NCI-H1105 (cell line): ENCODE data around the gene SRF.

Experiments
- DNase-seq: peaks from one replicate; lab custom pipeline; 2025; lab: John Stamatoyannopoulos, UW

SRF gene

DNA sequence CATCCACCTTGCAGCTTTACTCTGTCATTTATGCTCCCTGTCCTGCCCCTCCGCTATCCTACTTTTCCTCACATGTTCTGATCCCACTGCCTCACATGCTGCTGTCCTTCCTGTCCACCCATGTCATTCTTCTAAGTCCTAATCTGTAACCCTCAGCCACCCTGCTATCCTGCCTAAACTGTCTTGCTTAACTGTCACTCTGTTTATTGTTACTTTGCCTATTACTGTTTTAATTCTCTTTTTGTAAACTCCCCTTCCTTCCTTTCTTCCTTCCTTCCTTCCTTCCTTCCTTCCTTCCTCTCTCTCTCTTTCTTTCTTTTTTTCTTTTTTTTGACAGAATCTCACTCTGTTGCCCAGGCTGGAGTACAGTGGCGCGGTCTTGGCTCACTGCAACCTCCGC is 12.4 kb downstream of the SRF start:
- no peak for DNase-seq

DNA sequence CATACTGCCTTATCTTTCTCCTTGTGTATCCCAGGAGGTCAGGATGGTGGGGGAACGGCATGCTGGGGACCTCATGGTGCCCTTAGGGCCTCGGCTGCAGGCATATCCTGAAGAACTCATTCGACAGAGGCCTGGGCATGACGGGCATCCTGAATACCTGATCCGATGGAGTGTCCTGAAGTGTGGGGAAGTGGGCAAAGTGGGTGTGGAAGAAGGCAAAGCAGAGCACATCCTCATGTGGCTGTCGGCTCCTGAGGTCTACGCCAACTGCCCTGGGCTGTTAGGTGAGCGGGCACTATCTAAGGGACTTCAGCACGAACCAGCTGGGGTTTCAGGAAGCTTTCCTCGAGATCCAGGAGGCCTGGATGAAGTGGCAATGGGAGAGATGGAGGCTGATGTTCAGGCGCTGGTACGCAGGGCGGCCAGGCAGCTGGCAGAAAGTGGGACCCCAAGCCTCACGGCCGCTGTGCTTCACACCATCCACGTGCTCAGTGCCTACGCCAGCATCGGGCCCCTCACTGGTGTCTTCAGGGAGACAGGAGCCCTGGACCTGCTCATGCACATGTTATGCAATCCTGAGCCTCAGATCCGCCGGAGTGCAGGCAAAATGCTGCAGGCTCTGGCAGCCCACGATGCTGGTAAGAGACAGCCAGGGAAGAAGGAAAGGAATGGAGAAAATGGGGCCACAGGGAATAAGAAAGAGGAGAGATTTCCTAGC is 13.4 kb downstream of the SRF start:
- DNase-seq = no peak

DNA sequence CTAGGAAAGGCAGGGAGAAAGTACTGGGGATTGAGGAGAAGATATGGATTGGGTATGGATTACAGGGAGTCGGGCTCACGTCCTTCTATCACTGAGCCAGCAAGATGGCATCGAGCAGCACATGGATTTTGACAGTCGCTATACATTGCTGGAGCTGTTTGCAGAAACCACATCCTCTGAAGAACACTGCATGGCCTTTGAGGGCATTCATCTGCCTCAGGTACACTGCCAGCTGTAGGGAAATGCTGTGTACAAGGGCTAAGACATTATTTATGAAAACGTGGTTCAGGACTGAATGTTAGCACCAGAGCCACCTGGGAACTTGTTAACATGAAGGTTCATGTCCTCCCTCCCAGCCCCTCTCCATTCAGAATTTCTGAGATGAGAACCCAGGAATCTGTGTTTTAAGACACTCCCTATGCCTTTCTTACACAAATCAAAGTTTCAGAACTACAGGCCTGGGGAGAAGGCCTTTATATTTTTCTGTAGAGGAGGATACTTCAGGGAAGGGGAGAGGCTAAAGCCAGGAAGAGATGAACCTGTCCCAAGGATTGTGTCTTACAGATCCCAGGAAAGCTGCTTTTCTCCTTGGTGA is 14.4 kb downstream of the SRF start:
- DNase-seq = no peak

DNA sequence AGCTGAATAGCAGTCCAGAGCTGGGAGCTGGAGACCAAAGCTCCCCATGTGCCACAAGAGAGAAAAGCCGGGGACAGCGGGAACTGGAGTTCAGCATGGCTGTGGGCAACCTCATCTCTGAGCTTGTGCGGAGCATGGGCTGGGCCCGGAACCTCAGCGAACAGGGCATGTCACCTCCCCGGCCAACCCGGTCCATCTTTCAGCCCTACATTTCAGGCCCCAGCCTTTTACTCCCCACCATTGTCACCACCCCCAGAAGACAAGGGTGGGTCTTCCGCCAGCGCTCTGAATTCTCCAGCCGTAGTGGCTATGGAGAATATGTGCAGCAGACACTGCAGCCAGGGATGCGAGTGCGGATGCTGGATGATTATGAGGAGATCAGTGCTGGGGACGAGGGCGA is 14.9 kb downstream of the SRF start:
- DNase-seq = no peak

DNA sequence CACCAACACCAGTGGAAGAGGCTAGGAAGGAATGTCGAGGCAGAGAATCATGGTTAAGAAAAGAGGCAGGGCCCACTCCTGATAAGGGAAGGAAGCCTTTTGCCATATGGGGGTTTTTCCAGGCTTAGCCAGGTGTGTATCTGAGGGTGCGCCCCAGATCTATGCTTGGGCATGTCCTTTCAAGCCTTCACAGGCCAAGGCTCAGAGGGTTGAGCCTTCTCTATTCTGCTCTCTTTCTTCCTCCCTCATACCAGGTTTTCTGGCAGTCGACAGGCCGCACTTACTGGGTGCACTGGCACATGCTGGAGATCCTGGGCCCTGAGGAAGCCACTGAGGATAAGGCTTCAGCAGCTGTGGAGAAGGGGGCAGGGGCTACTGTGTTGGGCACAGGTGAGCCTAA is 15.6 kb downstream of the SRF start:
- no peak for DNase-seq

DNA sequence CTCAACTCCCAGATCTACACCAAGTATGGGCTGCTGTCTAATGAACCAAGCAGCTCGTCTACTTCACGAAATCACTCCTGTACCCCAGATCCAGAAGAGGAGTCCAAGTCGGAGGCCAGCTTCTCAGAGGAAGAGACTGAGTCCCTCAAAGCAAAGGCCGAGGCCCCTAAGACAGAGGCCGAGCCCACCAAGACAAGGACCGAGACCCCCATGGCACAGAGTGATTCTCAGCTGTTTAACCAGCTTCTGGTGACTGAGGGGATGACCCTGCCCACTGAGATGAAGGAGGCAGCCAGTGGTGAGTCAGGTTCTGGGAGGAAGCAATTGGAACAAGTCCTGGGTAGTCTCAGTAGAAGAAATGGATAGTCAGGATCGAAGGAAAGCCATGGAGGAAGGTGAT is 16.8 kb downstream of the SRF start:
- no peak for DNase-seq

DNA sequence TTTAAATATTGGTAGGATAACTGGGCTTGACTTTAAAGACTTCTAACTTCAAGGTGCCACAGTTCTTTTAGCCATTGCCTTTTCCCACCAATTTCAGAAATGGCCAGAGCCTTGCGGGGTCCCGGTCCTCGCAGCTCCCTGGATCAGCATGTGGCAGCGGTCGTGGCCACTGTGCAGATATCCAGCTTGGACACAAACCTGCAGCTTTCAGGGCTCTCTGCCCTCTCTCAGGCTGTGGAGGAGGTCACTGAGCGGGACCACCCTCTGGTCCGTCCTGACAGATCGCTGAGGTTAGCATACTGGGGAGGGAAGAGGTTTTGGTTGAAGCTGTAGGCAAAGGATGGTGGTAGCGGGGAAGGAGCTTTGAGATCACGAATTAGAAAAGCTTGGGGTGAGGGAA is 17.4 kb downstream of the SRF start:
- DNase-seq = no peak

DNA sequence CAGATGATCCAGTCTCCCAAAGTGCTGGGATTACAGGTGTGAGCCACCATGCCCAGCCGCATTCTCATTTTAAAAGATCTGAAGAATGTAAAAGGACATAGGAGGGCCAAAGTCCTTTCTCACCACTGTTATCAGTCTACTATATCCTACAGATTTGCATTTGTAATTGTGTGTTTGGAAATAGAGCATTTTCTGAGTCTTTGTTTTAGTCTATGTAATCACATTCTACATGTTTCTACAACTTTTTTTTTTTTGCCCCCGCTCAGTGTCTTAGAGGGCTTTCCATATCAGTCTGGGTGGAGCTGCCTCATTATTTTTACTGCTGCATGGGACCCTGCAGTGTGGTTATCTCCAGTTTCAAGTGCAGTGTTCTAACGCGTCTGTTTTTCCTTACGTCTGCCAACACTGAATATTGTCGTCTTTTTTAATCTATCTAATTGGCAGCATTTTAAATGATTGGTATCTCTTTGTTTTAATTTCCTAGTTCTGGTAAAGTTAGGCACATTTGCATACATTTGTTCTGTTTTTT is 18.8 kb downstream of the SRF start:
- no peak for DNase-seq

DNA sequence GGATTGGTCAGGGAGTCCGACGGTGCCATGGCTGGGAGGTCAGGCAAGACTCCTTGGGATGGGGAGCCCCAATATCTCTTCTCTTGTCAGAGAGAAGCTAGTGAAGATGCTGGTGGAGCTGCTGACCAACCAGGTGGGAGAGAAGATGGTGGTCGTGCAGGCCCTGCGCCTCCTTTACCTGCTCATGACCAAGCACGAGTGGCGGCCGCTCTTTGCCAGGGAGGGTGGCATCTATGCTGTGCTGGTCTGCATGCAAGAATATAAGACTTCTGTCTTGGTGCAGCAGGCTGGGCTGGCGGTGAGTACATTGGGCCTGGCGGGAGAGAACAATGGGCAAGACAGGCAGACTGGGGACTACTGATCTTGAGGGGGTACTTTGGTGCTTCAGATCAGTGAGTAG is 21.8 kb downstream of the SRF start:
- DNase-seq = no peak

DNA sequence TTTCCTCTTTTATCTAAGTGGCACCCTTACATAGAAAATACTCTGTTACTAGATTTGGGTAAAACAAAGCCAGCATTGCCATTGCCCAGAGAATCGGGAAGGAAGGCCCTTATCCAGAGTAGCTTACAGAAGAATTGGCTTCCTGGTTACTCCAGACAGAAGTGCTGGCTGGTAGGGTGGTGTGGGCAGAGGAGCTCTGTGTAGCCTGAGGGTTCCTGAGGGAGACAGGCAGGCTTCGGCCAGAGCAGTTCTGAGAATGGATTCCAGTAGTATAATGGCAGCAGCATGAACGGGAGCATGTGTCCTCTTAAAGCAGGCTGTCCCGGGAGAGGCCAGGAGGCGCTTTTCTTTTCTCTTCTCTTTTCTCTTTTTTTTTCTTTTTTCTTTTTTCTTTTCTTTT is 22.9 kb downstream of the SRF start:
- DNase-seq = no peak

DNA sequence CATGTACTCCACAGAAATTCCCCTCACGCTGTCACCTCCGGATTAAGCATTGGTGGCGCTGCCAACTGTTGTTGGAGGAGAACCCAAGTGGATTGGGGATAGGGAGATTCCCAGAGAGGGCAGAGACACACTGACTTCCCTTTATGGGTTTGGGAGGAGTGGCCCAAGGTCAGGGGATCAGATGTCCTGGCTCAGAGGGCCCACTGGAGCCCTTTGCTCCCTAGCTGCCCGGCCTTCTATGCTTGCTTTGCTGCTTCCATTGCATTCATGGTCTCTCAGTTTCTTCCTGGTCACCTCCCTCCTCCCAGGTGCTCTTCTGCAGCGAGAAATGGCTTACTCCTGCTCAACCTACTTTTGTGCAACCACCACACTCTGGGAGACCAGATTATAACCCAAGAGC is 25.3 kb downstream of the SRF start:
- no peak for DNase-seq

DNA sequence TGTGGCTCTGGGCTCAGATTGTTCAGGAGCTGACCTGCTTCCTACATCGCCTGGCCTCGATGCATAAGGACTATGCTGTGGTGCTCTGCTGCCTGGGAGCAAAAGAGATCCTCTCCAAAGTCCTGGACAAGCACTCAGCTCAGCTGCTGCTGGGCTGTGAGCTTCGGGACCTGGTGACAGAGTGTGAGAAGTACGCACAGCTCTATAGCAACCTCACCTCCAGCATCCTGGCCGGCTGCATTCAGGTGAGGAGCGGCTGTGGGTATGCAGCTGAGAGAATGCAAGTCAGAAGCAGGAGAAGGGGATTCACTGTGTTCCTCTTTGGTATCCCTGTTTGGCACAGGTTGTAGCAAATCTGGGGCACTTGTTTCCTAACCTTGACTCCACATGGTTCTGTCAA is 28.8 kb downstream of the SRF start:
- DNase-seq = no peak

DNA sequence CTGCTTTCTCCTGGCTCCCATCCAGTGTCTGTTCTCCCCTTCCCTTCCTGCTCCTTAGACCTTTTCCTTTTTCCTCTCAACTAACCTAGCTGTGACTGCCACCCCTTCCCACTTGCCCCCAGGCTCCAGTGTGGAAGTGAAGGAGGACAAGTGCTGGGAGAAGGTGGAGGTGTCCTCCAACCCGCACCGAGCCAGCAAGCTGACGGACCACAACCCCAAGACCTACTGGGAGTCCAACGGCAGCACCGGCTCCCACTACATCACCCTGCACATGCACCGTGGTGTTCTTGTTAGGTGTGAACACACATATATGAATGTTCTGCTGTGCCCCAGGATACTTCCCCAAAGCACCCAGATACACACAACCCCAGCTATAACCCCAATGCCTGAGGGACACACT is 29.5 kb downstream of the SRF start:
- no peak for DNase-seq

DNA sequence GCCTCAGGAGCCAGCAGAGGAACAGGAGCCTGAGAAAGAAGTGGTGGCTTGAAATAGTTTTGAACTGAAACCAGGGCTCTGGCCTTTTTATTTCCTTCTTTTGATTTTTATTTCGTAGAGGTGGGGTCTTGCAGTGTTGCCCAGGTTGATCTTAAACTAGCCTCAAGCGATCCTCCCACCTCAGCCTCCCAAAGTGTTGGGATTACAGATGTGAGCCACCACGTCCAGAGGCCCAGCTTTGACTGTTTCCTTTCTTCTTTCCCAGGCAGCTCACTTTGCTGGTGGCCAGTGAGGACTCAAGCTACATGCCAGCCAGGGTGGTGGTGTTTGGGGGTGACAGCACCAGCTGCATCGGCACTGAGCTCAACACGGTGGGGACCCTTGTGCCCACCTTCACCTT is 31.4 kb downstream of the SRF start:
- no peak for DNase-seq

DNA sequence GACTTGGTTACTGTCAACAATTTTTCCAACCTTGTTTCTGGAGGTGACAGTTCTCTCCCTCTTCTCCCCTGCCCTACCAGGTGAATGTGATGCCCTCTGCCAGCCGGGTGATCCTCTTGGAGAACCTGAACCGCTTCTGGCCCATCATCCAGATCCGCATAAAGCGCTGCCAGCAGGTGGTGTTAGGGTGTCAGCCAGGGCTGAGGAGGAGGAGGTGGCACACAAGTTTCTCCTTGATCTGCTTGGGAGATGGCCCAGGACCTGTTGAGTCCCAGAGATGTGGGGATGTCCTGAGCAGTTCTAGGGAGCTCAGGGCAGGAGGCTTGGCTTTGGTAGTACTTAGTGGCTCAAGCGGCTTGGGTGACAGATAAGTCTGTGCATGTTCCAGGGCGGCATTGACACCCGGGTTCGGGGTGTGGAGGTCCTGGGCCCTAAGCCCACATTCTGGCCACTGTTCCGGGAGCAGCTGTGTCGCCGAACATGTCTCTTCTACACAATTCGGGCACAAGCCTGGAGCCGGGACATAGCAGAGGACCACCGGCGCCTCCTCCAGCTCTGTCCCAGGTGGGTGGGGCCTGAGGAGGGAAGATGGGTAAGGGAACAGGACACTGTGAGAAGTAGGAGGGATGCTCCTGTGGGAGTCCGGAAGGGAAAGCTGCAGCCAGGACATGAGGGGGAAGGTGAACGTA is 32.1 kb downstream of the SRF start:
- no peak for DNase-seq

DNA sequence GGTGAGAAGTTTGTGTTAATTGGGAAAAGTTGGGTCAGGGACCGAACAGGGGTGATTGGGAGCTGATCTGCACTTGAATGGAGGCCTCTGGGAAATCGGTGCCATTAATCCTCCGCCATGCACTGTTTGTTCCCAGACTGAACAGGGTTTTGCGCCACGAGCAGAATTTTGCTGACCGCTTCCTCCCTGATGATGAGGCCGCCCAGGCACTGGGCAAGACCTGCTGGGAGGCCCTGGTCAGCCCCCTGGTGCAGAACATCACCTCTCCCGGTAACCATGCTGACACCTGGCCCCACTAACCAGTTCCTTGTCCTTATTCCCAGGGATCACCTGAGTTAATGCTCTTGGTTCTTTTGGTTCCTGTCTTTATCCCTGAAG is 32.6 kb downstream of the SRF start:
- DNase-seq = no peak

DNA sequence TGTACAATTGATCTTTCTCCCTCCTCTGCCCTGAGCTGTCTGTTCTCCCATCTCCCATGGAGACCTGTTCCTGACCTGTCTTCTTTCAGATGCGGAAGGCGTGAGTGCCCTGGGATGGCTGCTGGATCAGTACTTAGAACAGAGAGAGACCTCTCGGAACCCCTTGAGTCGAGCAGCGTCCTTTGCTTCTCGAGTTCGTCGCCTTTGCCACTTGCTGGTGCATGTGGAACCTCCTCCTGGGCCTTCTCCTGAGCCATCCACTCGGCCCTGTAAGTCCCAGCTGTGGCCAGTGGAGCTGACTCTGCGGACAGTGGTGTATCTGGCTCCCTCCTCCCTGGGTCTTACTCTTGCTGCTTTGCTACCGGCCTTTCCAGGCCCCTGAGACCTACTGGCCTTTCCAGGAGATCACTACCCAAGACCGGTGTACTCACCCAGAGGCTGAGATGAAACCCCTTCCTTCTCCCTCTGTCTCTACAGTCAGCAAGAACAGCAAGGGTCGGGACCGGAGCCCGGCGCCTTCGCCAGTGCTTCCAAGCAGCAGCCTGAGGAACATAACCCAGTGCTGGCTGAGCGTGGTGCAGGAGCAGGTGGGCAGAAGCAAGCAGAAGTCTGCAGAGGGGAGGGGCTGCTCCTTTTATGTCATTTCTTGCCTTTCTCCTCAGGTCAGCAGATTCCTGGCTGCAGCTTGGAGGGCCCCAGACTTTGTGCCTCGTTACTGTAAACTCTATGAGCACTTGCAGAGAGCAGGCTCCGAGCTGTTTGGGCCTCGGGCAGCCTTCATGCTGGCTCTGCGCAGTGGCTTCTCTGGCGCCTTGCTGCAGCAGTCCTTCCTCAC is 33.4 kb downstream of the SRF start:
- DNase-seq = no peak

DNA sequence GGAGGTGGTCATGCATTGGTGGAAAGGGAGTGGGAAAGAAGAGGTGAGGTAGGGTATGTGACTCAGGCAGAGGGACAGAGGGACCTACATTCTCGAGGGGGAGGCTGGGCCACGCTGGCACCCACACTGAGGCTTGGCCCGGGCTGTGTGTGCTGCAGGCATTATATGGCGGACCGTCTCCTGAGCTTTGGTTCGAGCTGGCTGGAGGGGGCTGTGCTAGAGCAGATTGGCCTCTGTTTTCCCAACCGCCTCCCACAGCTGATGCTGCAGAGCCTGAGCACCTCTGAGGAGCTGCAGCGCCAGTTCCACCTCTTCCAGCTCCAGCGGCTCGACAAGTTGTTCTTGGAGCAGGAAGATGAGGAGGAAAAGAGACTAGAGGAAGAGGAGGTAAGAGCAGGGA is 34.8 kb downstream of the SRF start:
- no peak for DNase-seq

DNA sequence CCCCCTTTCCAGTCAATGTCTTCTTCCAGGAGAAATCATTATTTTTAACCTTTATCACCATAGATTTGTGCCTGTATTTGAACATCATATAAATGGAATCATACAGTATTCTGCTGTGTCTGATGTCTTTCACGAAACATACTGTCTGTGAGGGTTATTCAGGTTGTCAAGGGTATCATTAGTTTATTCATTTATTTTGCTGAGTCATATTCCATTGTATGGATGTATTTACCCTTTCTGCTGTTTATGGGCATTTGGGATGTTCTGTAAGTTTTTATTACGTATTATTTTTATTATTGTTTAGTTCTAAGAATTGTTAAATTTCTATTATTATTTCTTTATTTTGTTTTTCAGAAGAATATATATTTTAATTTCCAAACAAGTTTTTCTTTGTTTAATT is 36.2 kb downstream of the SRF start:
- no peak for DNase-seq

DNA sequence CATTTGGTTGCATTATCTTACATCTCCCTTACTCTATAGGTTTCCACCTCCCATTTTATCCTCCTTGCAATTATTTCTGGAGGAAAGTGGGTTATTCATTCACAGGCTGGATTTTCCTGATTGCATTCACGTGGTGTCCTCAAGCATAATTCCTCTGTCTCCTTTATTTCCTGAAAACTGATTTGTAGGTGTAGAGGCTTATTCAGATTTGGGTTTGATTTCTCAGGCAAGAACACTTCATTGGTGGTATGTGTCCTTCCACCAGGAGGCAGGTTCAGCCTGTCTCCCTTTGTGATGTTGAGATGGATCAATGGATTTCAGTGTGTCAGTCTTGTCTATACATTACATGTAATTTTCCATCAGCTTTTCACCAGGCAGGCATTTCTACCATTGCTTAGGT is 40.9 kb downstream of the SRF start:
- DNase-seq = no peak

DNA sequence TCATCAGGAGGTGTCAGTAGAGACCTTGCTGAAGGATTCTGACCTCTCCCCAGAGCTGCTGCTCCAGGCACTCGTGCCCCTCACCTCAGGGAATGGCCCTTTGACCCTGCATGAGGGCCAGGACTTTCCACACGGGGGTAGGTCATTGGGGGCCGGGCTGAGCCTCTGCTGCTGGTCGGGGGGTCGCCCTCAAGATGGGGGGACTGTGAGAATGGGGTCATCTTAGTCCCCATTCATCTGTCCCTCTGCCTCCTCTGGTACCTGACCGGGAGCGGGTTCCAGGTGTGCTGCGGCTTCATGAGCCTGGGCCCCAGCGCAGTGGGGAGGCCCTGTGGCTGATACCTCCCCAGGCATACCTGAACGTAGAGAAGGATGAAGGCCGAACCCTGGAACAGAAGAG is 42.4 kb downstream of the SRF start:
- DNase-seq = no peak

DNA sequence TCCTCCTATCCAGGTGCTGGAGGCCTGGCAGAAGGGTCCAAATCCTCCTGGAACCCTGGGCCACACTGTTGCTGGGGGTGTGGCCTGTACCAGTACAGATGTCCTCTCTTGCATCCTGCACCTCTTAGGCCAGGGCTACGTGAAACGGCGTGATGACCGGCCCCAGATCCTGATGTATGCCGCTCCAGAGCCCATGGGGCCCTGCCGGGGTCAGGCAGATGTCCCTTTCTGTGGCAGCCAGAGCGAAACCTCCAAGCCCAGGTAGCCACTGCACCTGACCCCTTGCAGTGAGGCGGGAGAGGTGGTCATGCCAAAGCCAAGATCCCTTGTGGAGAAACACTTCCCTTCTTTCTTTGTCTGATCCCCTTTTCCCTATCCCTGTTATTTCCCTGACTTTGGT is 44.0 kb downstream of the SRF start:
- DNase-seq = no peak

DNA sequence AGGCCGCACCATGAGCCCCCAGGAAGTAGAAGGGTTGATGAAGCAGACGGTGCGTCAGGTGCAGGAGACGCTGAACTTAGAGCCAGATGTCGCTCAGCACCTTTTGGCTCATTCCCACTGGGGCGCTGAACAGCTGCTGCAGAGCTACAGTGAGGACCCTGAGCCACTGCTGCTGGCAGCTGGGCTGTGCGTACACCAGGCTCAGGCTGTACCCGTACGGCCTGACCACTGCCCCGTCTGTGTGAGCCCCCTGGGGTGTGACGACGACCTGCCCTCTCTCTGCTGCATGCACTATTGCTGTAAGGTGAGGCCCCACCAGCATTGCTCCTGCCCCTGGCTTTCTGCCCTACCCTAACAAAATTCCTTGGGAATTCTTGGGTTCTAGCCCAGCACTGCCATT is 45.1 kb downstream of the SRF start:
- DNase-seq = no peak
